Measurements from ENCODE around the gene SPATC1L. TPM values are rescaled to one million over a fixed set of nuclear protein-coding genes. Genes with fewer than 3 reads are reported as not detected.

SPATC1L gene
- total RNA-seq, 1 donor from 2014 or later, result 10.9 TPM

- Histone ChIP-seq H3K27me3 (ENCODE audit: control insufficient read depth, insufficient read depth, low read length) (no peaks in the 10 kb centered on the region), H3K4me3 (ENCODE audit: low read depth, low read length) (no peak overlapping the region), H3K36me3 (ENCODE audit: control insufficient read depth, insufficient read depth, low read length) (peaks cover 1% of the 10 kb centered on the region)
- TF ChIP-seq CTCF (IDR thresholded peaks at IDR 0.05; ENCODE audit: insufficient read depth, low read length, poor library complexity, severe bottlenecking), result no peak
- DNase-seq (ENCODE audit: low read depth), result no peak
Observed at GRCh38 chr21:46113497-46114176, 70.6 kb downstream of the SPATC1L start.

GRCh38 chr21:46112725-46113215 lies 71.5 kb downstream of the SPATC1L start:
- H3K36me3 ChIP-seq (ENCODE audit: control insufficient read depth, insufficient read depth, low read length), result peaks cover 1% of the 10 kb centered on the region
- no peak for TF ChIP-seq CTCF (IDR thresholded peaks at IDR 0.05; ENCODE audit: insufficient read depth, low read length, poor library complexity, severe bottlenecking)
- H3K27me3 ChIP-seq (ENCODE audit: control insufficient read depth, insufficient read depth, low read length), result no peaks in the 10 kb centered on the region
- no peak overlapping the region for H3K4me3 ChIP-seq (ENCODE audit: low read depth, low read length)
- no peak for DNase-seq (ENCODE audit: low read depth)

GRCh38 chr21:46111857-46112724 lies 72.2 kb downstream of the SPATC1L start:
- no peak for TF ChIP-seq CTCF (IDR thresholded peaks at IDR 0.05; ENCODE audit: insufficient read depth, low read length, poor library complexity, severe bottlenecking)
- Histone ChIP-seq H3K27me3 (ENCODE audit: control insufficient read depth, insufficient read depth, low read length) (no peaks in the 10 kb centered on the region), H3K36me3 (ENCODE audit: control insufficient read depth, insufficient read depth, low read length) (peaks cover 1% of the 10 kb centered on the region), H3K4me3 (ENCODE audit: low read depth, low read length) (no peak overlapping the region)
- DNase-seq (ENCODE audit: low read depth), result no peak

- Histone ChIP-seq H3K36me3 (ENCODE audit: control insufficient read depth, insufficient read depth, low read length) (peaks cover 1% of the 10 kb centered on the region), H3K27me3 (ENCODE audit: control insufficient read depth, insufficient read depth, low read length) (no peaks in the 10 kb centered on the region), H3K4me3 (ENCODE audit: low read depth, low read length) (no peak overlapping the region)
- no peak for DNase-seq (ENCODE audit: low read depth)
- TF ChIP-seq CTCF (IDR thresholded peaks at IDR 0.05; ENCODE audit: insufficient read depth, low read length, poor library complexity, severe bottlenecking), result no peak
Observed at GRCh38 chr21:46111193-46111571, 73.1 kb downstream of the SPATC1L start.

Other genes with a start within 250 kb of the SPATC1L start
- 226 and 298 TPM in 2 replicates for gene COL6A1, start 202.7 kb downstream of the SPATC1L start, total RNA-seq
- 373 and 431 TPM in 2 replicates for gene COL6A2, start 86.3 kb downstream of the SPATC1L start, total RNA-seq
- 0.33 TPM in 1 of 2 replicates, not detected in the other for gene FTCD, start 28.9 kb downstream of the SPATC1L start, total RNA-seq
- 74.5 and 93.0 TPM in 2 replicates for gene LSS, start 44.3 kb upstream of the SPATC1L start, total RNA-seq
- 63.7 and 81.6 TPM in 2 replicates for gene MCM3AP, start 101.2 kb upstream of the SPATC1L start, total RNA-seq
- gene YBEY, start 101.9 kb upstream of the SPATC1L start, total RNA-seq, result 19.4 and 23.7 TPM in 2 replicates
- 1.5 and 2.5 TPM in 2 replicates for gene C21orf58, start 139.4 kb upstream of the SPATC1L start, total RNA-seq
- gene PCNT, start 139.7 kb upstream of the SPATC1L start, total RNA-seq, result 21.6 and 22.2 TPM in 2 replicates